Gastrocnemius medialis (tissue), 4 donors: Measurements from ENCODE around the gene NUP153.

Source experiments
- CTCF ChIP-seq, 5 experiments: fragments of 450-650 bp in 3 of 5; fragments of 200-600 bp in 2 of 5; sonication (generic) in 2 of 5; IDR thresholded peaks in 4 of 5; conservative IDR thresholded peaks in 1 of 5; 1 replicate in 4 of 5; 2 replicates in 1 of 5; pipeline ENCODE4 v1.5.1; 2016 to 2019; ENCODE audit warnings: antibody characterized with exemption in 5 of 5, mild to moderate bottlenecking in 3 of 5, moderate library complexity in 3 of 5
- POLR2A ChIP-seq, 2 donors: fragments of 450-650 bp; IDR thresholded peaks; one replicate each; pipeline ENCODE4 v1.6.1; 2017; ENCODE audit warnings: antibody characterized with exemption in 2 of 2, mild to moderate bottlenecking in 2 of 2, moderate library complexity in 2 of 2

DNA sequence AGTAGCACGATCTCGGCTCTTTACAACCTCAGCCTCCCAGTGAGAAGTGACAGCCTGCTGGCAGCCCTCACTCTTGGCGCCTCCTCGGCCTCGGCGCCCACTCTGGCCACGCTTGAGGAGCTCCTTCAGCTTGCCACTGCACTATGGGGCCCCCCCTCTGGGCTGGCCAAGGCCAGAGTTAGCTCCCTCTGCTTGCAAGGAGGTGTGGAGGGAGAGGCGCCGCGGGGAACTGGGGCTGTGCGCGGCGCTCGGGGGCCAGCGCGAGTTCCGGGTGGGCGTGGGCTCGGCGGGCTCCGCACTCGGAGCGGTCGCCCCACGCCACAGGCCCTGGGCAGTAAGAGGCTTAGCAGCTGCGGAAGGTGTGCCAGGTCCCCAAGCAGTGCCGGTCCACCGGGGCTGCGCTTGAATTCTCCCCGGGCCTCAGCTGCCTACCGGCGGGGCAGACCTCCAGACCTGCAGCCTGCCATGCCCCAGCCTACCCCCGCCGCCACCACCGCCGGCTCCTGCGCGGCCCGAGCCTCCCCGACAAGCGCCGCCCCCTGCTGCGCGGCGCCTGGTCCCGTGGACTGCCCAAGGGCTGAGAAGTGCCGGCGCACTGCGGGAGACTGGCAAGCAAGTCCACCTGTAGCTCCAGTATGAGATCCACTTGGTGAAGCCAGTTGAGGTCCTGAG, 22.0 kb upstream of the NUP153 start:
- TF ChIP-seq CTCF (IDR thresholded peaks at IDR 0.05 in 4 of 5, conservative IDR thresholded peaks at IDR 0.05 in 1 of 5) (no peak), POLR2A (IDR thresholded peaks at IDR 0.05) (no peak)
